MCF 10A (cell line): ENCODE measurements around the gene PLA2G5. TPM values are rescaled to one million over a fixed set of nuclear protein-coding genes. Genes with fewer than 3 reads are reported as not detected.

Experiments used
- BruUV-seq: library from RNA; stranded (reverse); fragments of 400-500 nt; replicated peaks from 2 replicates; lab custom pipeline; 2021; lab: Mats Ljungman, UMichigan
- CTCF ChIA-PET: fragments of 300-600 bp; sonication (Branson Sonifier 250); formaldehyde crosslinking; extraction: SDS; loops from one replicate; lab custom pipeline; 2021; ENCODE audit warnings: antibody characterized with exemption, inconsistent platforms; lab: Yijun Ruan, JAX
- POLR2A ChIA-PET: fragments of 300-600, 350-650 bp; sonication (Branson Sonifier 250); formaldehyde crosslinking; extraction: SDS; loops from one replicate; lab custom pipeline; 2020; ENCODE audit warnings: antibody characterized with exemption, inconsistent platforms; lab: Yijun Ruan, JAX
- DNase-seq: peaks from one replicate; pipeline ENCODE4 v3.0.0-alpha.2; 2018; ENCODE audit not compliant: unreplicated experiment
- H3K27ac Mint-ChIP-seq: one replicate; pipeline ENCODE4 v1.8.0; 2022; ENCODE audit warnings: mild to moderate bottlenecking, low read depth, mixed read lengths; ENCODE audit not compliant: unreplicated experiment
- H3K27me3 Mint-ChIP-seq: one replicate; pipeline ENCODE4 v1.8.0; 2022; ENCODE audit warnings: mixed read lengths; ENCODE audit not compliant: insufficient read depth, unreplicated experiment
- H3K36me3 Mint-ChIP-seq: one replicate; pipeline ENCODE4 v1.8.0; 2022; ENCODE audit warnings: mild to moderate bottlenecking, moderate library complexity, mixed read lengths; ENCODE audit not compliant: insufficient read depth, unreplicated experiment
- H3K4me1 Mint-ChIP-seq: one replicate; pipeline ENCODE4 v1.8.0; 2022; ENCODE audit warnings: mixed read lengths; ENCODE audit not compliant: insufficient read depth, unreplicated experiment
- H3K4me3 Mint-ChIP-seq: one replicate; pipeline ENCODE4 v1.8.0; 2022; ENCODE audit warnings: mild to moderate bottlenecking, moderate library complexity, mixed read lengths; ENCODE audit not compliant: unreplicated experiment
- H3K9me3 Mint-ChIP-seq: one replicate; pipeline ENCODE4 v1.8.0; 2022; ENCODE audit warnings: mixed read lengths; ENCODE audit not compliant: unreplicated experiment
- intact Hi-C: fragments of 100-400 bp; cut with micrococcal nuclease; formaldehyde crosslinking; loops from 2 replicates; pipeline ENCODE4 v1.14.1; 2022
- total RNA-seq: library from RNA; stranded (reverse); gene quantifications from 2 replicates; pipeline ENCODE4 v1.2.3, GENCODE V29; 2022
- TF ChIP-seq, protein P1 (sequence below): fragments of 200-600 bp; IDR thresholded peaks from one replicate; pipeline ENCODE4 v1.8.0; 2022; ENCODE audit warnings: antibody characterized with exemption, mild to moderate bottlenecking; ENCODE audit not compliant: unreplicated experiment

PLA2G5 gene
- total RNA-seq, 1 experiment from 2014 or later: not detected

GRCh38 chr1:20096840-20097447 is 26.9 kb downstream of the PLA2G5 start:
- no peak overlapping the region for H3K4me3 Mint-ChIP-seq
- no peaks in the 10 kb centered on the region for H3K9me3 Mint-ChIP-seq
- ChIA-PET CTCF (interaction anchor here (0.7 to 6.3 kb wide), 2 partner anchors 54 to 420 kb away, joined by 3 to 76 read pairs; no protein-coding TSS in a partner anchor), POLR2A (no interaction called here)
- peaks cover 17% of the 10 kb centered on the region for H3K4me1 Mint-ChIP-seq
- H3K27ac Mint-ChIP-seq: no peak overlapping the region
- BruUV-seq: no TSS peak
- DNase-seq: no peak
- H3K27me3 Mint-ChIP-seq: peaks cover 11% of the 10 kb centered on the region
- intact Hi-C loops: no loop called here
- TF ChIP-seq, protein P1, sequence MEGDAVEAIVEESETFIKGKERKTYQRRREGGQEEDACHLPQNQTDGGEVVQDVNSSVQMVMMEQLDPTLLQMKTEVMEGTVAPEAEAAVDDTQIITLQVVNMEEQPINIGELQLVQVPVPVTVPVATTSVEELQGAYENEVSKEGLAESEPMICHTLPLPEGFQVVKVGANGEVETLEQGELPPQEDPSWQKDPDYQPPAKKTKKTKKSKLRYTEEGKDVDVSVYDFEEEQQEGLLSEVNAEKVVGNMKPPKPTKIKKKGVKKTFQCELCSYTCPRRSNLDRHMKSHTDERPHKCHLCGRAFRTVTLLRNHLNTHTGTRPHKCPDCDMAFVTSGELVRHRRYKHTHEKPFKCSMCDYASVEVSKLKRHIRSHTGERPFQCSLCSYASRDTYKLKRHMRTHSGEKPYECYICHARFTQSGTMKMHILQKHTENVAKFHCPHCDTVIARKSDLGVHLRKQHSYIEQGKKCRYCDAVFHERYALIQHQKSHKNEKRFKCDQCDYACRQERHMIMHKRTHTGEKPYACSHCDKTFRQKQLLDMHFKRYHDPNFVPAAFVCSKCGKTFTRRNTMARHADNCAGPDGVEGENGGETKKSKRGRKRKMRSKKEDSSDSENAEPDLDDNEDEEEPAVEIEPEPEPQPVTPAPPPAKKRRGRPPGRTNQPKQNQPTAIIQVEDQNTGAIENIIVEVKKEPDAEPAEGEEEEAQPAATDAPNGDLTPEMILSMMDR: no peak
- no peaks in the 10 kb centered on the region for H3K36me3 Mint-ChIP-seq

- BruUV-seq: no TSS peak
- ChIA-PET POLR2A (no interaction called here), CTCF (interaction anchor here (0.7 to 6.3 kb wide), 4 partner anchors 9 to 124 kb away, joined by 3 to 76 read pairs (median 5); no protein-coding TSS in a partner anchor)
These were observed 29.5 kb downstream of the PLA2G5 start for GRCh38 chr1:20099533-20099932.

DNA sequence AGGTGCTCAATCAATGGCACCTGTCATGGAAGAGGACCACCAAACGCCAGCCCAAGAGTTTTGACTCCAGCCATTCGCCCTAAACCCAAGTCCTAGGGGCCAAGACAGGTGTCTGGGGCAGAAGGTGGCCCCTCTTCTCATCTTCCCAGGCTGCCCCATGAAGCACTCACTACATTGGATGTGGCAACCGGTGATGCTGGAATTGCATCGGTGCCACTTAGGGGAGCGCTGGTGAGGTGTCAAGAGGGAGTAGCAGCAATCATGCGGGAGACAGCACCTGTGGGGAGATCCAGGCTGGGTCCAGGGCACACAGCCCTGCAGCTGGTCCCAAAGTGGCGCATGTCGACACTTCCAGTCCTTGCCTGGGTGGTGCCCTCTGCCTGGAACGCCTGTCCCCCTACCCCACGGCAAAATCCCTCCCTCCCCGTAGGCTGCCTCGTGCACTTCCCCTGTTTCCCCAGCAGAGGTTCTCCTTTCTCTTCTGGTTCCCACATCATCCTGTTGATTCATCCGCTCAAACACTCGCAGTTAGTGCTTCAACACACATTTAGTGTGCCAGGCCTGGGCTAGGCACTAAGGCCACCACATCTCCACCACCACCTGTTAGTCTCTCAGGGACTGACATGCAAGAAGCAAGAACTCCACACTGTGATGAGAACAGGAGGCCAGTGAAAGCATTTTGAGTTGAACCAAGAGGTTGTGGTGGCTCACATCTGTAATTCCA is 30.8 kb downstream of the PLA2G5 start:
- H3K4me1 Mint-ChIP-seq: peaks cover 12% of the 10 kb centered on the region
- H3K27ac Mint-ChIP-seq: no peak overlapping the region
- CTCF ChIA-PET: interaction anchor here (0.6 to 6.3 kb wide), 15 partner anchors 10 to 398 kb away, joined by 3 to 76 read pairs (median 4); no protein-coding TSS in a partner anchor
- POLR2A ChIA-PET: no interaction called here
- H3K4me3 Mint-ChIP-seq: no peak overlapping the region
- no peaks in the 10 kb centered on the region for H3K27me3 Mint-ChIP-seq
- peak; percentile 61 for DNase-seq
- no peaks in the 10 kb centered on the region for H3K9me3 Mint-ChIP-seq
- H3K36me3 Mint-ChIP-seq: no peaks in the 10 kb centered on the region
- intact Hi-C loops: loop anchor here (1.0 to 10.0 kb wide), 4 partner anchors 52 to 182 kb away; partner anchors contain the start of gene PLA2G2A
- BruUV-seq: no TSS peak
- TF ChIP-seq, protein P1: peak; percentile 92

More at GRCh38 chr1:20099533-20099932, 29.5 kb downstream of the PLA2G5 start:
- H3K27me3 Mint-ChIP-seq: no peaks in the 10 kb centered on the region
- DNase-seq: no peak
- no peak overlapping the region for H3K4me3 Mint-ChIP-seq
- peaks cover 12% of the 10 kb centered on the region for H3K4me1 Mint-ChIP-seq
- H3K9me3 Mint-ChIP-seq: no peaks in the 10 kb centered on the region
- H3K36me3 Mint-ChIP-seq: no peaks in the 10 kb centered on the region
- H3K27ac Mint-ChIP-seq: no peak overlapping the region
- intact Hi-C loops: no loop called here
- TF ChIP-seq, protein P1: no peak

DNA sequence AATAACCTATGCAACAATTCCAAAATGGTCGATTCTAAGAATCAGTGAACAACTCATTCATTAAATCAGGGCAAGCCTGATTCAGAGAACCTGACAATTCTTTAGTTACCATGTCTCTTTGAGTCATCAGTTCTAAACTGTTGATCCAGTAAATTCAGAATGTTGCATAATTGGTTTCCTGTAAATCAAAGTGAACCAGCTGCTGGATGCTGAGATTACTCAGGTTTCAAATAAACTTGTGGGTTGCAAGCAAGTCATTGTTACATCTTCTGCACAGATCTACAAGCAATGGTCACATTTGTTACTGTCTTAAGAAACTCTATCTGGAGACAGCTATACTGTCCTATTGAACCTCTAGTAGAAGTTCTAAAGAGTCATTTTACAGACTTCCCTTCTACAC is 32.9 kb downstream of the PLA2G5 start:
- intact Hi-C loops: loop anchor here (2.0 to 10.0 kb wide), 2 partner anchors 128 to 392 kb away; partner anchors contain the start of gene PLA2G2A
- Mint-ChIP-seq H3K27ac (no peak overlapping the region), H3K4me3 (no peak overlapping the region), H3K9me3 (no peaks in the 10 kb centered on the region), H3K4me1 (peaks cover 12% of the 10 kb centered on the region), H3K27me3 (no peaks in the 10 kb centered on the region), H3K36me3 (no peaks in the 10 kb centered on the region)
- ChIA-PET CTCF (interaction anchor here (0.9 to 1.0 kb wide), 2 partner anchors 9 to 49 kb away, joined by 4 read pairs; no protein-coding TSS in a partner anchor), POLR2A (interaction anchor here (0.7 kb wide), 2 partner anchors 126 to 1973 kb away, joined by 3 to 4 read pairs; no protein-coding TSS in a partner anchor)
- TF ChIP-seq, protein P1: no peak
- DNase-seq: peak; percentile 65
- no TSS peak for BruUV-seq
